GM18508 (cell line): Measurements from ENCODE around the gene NPAS3.

Source experiments
- ATAC-seq: cut with Tn5 transposase; IDR thresholded peaks from one replicate; pipeline ENCODE4 v1.9.1; 2021; ENCODE audit warnings: moderate number of reproducible peaks; ENCODE audit not compliant: insufficient read depth, unreplicated experiment

The NPAS3 gene

DNA sequence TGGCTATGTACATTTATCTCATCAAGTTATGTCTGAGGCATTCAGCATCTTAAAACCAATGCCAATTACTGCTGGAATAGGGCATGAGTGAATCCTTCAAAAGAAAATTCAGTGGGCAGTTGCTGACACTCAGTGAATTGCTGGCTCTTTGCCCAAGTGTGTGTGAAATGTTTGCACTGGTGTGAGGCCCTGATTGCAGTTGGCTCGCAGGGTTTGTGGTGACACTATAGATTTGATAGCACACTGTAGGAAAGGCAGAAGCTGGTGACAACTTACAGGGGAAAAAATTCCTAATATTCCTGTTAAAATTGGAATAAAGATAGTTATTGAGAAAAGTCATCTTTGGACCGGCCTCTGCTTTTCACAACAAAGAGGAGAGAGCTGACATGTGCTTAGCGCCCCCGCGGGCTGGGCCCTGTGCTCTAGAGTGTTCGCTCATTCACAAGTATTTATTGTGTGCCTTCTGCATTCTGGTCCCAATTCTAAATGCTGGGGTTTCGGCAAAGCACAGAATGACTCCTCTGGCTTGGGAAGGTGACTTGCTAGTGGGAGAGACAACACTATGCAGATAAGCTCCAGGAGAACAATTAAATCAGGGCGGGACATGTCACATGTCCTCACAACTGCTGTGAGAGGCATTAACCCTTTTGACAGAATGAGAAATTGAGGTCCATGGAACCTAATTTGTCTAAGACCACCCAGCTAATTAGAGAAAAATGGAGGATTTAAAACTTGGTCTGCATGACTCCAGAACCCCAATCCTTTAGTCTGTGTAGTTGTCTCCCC, 418.7 kb downstream of the NPAS3 start:
- ATAC-seq: no peak

DNA sequence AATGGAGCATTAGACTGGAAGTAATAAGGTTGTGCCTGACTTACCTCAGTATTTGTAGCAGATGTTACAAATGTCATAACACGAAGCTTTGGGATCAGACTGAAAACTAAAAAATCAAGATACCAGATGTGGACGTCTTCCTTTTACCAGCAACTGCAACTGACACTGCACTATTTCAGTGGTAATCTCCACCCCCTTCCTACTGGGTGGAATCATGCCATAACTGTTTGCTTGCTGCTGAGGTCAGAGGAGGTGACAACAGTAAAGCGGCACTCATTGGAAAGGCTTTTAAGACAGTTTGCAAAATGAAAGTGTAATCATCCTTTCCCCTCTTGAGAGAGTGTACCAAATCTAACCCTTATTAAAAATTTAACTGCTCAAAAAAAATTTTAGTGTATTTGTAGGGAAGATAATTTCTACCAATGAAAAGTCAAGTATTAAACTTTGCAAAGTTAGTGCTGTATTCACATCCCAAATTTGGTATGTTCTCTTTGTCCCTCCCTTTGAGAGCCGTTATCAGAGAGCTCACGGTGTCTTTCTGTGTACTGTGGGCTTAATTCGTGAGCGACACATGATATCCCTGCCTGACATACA, 420.7 kb downstream of the NPAS3 start:
- ATAC-seq: no peak

DNA sequence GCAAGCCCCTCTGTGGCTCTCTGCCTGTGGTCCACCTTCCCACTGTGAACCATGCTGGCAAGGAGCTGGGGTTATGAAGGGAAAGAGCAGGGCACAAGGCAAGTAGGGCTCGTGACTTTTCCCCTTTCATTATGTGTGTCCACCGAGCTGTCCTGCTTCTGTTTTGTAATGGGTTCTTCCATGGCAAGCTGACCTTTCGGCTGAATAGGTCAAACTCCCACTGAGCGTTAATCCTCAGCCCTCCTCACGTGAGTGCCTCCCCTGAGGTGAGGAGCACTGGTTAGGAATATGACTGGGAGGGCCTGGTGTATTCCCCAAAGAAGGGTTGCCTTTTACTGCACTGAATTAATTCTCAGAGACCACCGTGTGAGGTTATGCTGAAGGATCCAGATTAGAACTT, 424.3 kb downstream of the NPAS3 start:
- ATAC-seq: no peak

DNA sequence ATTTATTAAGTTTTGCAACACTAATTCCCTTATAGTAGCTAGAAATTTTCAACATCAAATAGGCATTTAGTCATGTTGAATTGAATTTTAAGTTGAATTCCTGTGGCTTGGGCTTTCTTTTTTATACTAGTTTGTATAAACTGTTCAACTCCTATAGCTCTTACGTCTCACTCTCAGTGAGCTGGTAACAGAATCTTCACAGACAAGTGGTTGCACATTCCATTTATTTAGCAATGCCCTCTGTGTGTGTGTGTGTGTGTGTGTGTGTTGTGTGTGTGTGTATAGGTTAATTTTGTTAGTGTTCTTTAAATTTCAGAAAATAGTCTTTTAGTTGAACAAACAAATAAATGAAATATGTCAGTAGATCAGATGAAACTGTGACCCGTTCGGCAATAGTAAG, 425.0 kb downstream of the NPAS3 start:
- ATAC-seq: no peak

- ATAC-seq: no peak
These were observed 425.8 kb downstream of the NPAS3 start for GRCh38 chr14:33364466-33364865.

GRCh38 chr14:33369041-33369440, 430.4 kb downstream of the NPAS3 start:
- no peak for ATAC-seq

DNA sequence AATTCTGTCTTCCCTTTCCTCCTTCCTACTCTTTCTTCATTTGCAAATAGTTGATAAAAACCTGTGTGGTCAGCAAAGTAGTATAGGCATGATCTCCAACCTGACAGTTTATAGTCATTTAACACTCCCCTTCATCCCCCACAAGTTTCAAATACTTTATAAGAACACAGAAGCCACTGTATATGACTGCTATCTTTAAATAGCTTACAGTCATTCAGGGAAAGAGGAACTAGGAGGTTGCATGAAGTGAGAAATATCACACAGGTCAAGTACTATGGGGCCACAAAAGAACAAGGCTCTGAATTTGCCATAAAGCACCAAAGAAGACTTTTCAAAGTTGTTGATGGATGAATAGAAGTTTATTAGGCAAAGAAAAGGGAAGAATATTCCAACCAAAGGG, 431.3 kb downstream of the NPAS3 start:
- ATAC-seq: peak; percentile 99

GRCh38 chr14:33370426-33370825, 431.7 kb downstream of the NPAS3 start:
- peak; percentile 5 for ATAC-seq

DNA sequence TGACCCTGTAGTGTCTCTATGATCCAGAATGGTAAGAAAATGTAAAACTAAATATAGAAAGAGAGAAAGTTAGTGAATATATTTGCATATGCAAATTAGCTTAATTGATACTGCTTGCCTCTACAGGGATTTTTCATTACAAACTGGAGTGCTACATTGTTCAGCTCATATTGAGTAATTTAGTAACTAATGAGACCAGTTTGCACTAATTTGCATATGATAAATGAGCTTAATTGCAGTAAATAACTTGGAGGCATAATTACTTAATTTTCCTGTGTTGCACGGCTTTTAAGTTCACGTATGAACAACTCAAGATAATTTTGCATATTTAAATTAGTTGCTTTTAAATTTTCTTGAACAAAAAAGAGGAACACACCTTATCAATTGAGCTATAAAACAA, 436.5 kb downstream of the NPAS3 start:
- no peak for ATAC-seq

GRCh38 chr14:33375786-33376185, 437.1 kb downstream of the NPAS3 start:
- ATAC-seq: no peak

GRCh38 chr14:33376510-33376909, 437.8 kb downstream of the NPAS3 start:
- no peak for ATAC-seq

- ATAC-seq: peak; percentile 87
These were observed 439.1 kb downstream of the NPAS3 start for GRCh38 chr14:33377596-33378390.

DNA sequence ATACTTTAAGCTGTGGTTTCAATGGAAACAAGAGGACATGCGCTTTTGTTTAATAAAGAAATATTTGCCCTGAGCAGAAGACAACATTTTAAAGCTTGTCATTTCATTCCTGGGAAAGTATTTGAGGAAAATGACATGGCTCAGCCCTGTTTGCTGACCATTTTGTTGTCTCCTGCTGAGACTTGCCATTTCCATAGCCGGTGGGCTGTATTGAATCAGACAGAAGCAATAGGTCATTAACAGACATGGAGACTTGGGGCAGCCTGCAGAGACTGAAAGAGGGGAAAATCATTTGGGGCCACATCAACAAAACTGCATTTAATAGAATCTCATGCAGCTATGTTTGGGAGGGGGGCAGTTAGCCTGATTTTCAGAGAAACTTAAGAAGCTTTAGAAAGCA, 443.0 kb downstream of the NPAS3 start:
- ATAC-seq: no peak

GRCh38 chr14:33386140-33386539, 447.5 kb downstream of the NPAS3 start:
- no peak for ATAC-seq

DNA sequence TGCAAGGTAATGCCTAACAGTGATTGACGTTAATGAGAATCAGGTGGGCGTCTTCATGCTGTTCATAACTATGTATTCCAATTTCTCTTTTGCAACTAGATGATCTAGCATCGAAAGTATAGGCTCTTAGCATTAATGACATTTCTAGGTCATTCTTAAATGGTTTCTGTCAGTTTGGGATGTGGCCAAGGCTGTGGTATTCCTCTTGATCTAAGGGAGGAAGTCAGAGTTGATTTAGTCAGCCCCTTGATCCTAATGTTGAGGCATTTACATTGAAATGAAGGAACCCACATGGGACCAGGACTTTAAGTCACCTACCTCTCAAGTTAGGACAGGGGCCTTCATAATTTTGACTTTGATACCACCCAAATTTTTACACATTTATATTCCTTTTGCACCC, 448.1 kb downstream of the NPAS3 start:
- no peak for ATAC-seq

DNA sequence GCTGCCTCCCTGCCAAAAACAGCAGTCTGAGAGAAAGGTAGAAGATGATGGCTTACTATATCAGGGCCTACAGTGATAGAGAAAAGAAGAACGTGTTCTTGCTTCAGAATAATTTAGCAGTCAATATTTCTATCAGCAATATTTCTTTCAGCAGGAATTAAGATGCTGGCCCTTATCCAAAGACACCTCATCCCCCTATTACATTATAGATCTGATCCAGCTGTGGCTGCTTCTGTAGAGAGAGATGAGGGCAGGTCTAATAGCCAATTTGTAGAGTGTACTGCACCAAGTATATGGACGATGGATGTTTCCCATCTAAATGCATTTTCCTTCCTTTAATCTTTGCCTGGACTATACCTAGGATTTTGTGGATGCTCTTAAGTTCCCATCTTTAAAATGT, 451.7 kb downstream of the NPAS3 start:
- no peak for ATAC-seq

DNA sequence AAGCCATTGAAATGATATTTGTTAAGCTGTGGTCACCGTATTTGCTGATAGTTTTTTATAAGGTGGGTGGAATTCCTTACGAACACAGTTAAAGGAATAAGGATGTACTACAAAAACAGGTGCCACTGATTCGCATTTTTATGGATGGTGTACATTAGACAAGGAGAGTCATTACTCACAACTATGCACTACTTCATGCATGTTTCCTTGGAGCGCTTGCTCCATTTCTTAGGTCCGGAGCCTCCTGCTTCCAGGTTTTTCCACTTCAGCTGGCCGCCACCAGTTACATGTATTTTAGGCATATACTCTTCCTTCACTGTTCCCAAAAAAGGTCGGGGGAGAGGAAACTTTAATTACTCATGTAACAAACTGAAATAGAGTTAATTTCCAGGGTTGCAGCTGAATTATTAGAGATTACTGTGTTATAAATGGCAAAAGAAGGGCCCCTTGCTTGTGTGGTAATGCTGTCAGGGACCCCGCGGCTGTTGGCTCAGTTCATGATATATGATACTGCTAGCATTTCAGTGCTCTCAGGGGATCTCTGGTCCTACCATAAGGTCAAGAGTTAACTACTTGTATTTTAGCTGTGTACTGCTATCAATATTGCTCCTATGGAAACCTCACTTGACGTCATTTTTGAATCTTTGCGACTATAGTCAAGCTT, 454.7 kb downstream of the NPAS3 start:
- no peak for ATAC-seq

DNA sequence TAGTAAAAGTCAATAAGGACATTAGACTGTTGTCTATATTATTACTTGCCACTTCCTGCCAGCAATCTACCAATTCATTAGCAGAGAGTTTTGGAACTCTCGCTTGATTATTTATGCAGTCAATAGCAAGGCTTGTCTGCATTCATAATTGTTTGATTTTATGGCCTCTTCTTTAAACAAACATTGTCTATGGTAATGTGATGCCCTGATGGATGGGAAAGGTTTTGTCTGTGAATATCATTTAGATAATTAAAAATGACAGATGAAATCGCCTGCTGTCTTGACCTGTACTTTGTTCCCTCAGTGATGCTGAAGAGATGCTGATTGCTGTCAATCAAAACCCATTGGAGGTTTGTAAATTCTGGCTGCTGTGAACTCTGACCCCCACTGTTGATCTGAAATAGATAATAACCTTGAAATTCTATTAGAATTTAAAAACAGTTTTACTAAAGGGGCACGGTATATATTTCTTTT, 455.3 kb downstream of the NPAS3 start:
- ATAC-seq: no peak

DNA sequence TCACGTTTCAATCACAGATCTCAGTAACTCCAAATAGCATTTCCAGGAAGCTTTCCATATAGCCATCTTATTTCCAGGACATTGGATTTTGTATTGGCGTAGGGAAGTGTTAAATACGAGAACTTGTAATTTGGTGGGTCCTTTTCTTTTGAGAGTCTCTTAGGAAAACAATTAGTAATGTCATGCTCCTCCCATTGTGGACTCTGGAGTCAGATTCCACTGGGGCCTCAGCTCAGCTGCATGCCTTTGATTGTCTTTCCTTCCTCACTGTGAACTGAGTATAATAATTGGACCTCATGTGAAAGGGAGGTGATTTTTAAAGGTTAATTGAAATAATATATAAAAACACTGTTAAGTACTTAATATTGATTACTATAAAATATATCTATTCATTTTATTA, 462.6 kb downstream of the NPAS3 start:
- no peak for ATAC-seq

DNA sequence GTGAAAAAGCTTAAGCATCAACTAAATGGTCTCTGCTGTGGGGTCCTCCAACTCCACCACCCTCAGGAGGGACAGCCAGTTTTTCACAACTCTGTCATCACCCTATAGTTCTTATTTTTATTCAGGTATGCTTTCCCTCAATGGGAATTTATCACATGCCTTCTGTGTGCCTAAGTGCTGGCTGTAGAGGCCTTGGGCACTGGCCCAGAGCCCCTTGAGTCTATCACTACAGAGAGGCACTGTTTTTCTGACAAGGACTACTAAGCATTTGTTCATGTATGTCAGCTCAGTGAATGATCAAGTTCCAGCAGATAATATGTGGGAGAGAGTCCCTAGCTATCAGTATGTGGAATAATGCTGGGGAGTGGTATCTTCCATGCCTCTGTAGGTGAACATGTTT, 463.9 kb downstream of the NPAS3 start:
- no peak for ATAC-seq

DNA sequence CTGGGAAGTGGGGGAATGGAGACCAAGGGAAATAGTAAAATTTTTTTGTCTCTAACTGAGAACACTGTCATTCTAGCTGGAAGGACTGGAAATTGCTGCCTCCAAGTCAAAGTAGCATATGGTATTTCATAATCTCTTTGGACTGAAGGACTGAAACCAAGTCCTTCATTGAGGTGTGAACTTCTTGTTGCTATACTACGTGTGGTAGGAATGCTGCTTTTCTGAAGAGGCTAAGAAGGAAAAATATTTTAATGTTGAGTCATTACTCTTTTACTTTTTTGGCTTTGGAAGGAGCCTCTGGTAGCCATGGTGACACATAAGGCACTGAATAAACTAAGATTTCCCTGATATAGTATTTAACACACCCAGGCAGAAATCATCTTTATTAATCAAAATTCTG, 465.4 kb downstream of the NPAS3 start:
- no peak for ATAC-seq
